ENCODE measurements around the gene REXO5.

DNA sequence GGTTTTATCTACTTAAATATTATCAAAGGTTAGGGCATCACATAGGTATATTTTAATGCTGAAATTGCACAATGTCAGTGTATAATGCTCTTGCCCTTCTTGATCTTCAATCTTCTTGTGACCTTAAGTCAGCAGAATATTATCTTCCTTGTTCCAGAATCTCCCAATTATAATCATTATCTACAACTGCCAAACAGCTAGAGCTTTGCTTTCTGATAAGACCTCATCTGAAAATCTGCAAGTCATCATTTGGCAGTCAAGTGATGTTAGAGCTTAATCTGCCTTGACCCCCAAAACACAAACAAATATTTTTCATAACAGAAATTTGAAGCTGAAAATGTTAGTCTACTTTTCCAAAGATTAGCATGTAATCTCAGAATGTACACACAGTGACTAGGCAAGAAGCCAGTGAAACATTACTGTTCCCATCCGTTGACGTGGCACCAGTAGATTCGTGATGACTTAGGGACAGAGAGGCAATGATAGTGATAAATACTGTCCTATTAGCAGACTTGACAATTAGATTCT, 19.8 kb downstream of the REXO5 start:
- TF ChIP-seq CTCF (IDR thresholded peaks at IDR 0.05 in 2 of 3, conservative IDR thresholded peaks at IDR 0.05 in 1 of 3; ENCODE audit: insufficient read depth in 2 of 3, low read depth in 1 of 3, low read length in 3 of 3): no peak
- no peak for TF ChIP-seq BRD4 (IDR thresholded peaks at IDR 0.05)
- TF ChIP-seq FOXM1 (IDR thresholded peaks at IDR 0.05; ENCODE audit: low read depth): peak; percentile 91
- no peak for TF ChIP-seq FOXM1 (CRISPR knock-in tag; IDR thresholded peaks at IDR 0.05; ENCODE audit: low read depth)
- TF ChIP-seq RFX5 (IDR thresholded peaks at IDR 0.05; ENCODE audit: low read depth, low read length): no peak
